Neural cell (in vitro differentiated cells): Measurements from ENCODE around the gene IRAK2. TPM values are rescaled to one million over a fixed set of nuclear protein-coding genes. Genes with fewer than 3 reads are reported as not detected.

Experiments
- H2AFZ ChIP-seq: fragments of 200-600, 300-800 bp; sonication (generic), shearing (Covaris generic); 2 replicates; pipeline ENCODE4 v1.6.0; 2014; ENCODE audit warnings: low read depth, mild to moderate bottlenecking, antibody characterized with exemption, low read length, moderate library complexity
- H3F3A ChIP-seq: fragments of 200-600 bp; shearing (Covaris generic); 2 replicates; pipeline ENCODE4 v1.6.1; 2016; ENCODE audit warnings: mild to moderate bottlenecking, moderate library complexity, mixed read lengths, antibody characterized with exemption, low read length; ENCODE audit not compliant: insufficient read depth, poor library complexity, severe bottlenecking
- H3K27ac ChIP-seq: fragments of 200-600, 300-800 bp; sonication (generic), shearing (Covaris generic); 2 replicates; pipeline ENCODE4 v1.5.1; 2014; ENCODE audit warnings: mild to moderate bottlenecking, low read length, moderate library complexity
- H3K27me3 ChIP-seq: fragments of 300-800, 200-600 bp; sonication (generic), shearing (Covaris generic); 2 replicates; pipeline ENCODE4 v1.6.0; 2014; ENCODE audit warnings: mild to moderate bottlenecking, low read depth, low read length, moderate library complexity; ENCODE audit not compliant: insufficient read depth
- H3K36me3 ChIP-seq: fragments of 300-800, 200-600 bp; sonication (generic), shearing (Covaris generic); 2 replicates; pipeline ENCODE4 v1.5.1; 2014; ENCODE audit warnings: mild to moderate bottlenecking, antibody characterized with exemption, low read length, moderate library complexity; ENCODE audit not compliant: insufficient read depth
- H3K4me2 ChIP-seq: fragments of 300-800, 200-600 bp; sonication (generic), shearing (Covaris generic); 2 replicates; pipeline ENCODE4 v1.6.0; 2014; ENCODE audit warnings: mild to moderate bottlenecking, low read length
- H3K4me3 ChIP-seq: fragments of 300-800, 200-600 bp; sonication (generic), shearing (Covaris generic); 2 replicates; pipeline ENCODE4 v1.5.1; 2014; ENCODE audit warnings: mild to moderate bottlenecking, low read length, moderate library complexity
- H3K79me2 ChIP-seq: fragments of 200-600 bp; shearing (Covaris generic); replicated peaks from 2 replicates; pipeline ENCODE4 v1.6.0; 2014; ENCODE audit warnings: mild to moderate bottlenecking, low read length, moderate library complexity; ENCODE audit not compliant: insufficient read depth
- H3K9ac ChIP-seq: fragments of 300-800, 200-600 bp; sonication (generic), shearing (Covaris generic); 2 replicates; pipeline ENCODE4 v1.6.1; 2016; ENCODE audit warnings: mild to moderate bottlenecking, low read length, mixed read lengths
- H3K9me2 ChIP-seq: fragments of 200-600 bp; shearing (Covaris generic); 2 replicates; pipeline ENCODE4 v1.6.1; 2016; ENCODE audit warnings: mild to moderate bottlenecking, low read length, mixed read lengths; ENCODE audit not compliant: insufficient read depth
- H3K9me3 ChIP-seq: fragments of 200-600, 300-800 bp; sonication (generic), shearing (Covaris generic); 2 replicates; pipeline ENCODE4 v1.6.1; 2016; ENCODE audit warnings: mild to moderate bottlenecking, mixed run types, low read length, moderate library complexity, mixed read lengths
- H4K20me1 ChIP-seq: fragments of 200-600 bp; shearing (Covaris generic); 2 replicates; pipeline ENCODE4 v1.6.1; 2016; ENCODE audit warnings: mild to moderate bottlenecking, mixed run types; ENCODE audit not compliant: insufficient read depth
- CTCF ChIP-seq: fragments of 450-650 bp; IDR thresholded peaks from 2 replicates; pipeline ENCODE4 v1.5.1; 2014; ENCODE audit warnings: antibody characterized with exemption, mild to moderate bottlenecking, moderate library complexity; ENCODE audit not compliant: poor library complexity, severe bottlenecking
- EP300 ChIP-seq: fragments of 450-650 bp; conservative IDR thresholded peaks from 2 replicates; pipeline ENCODE4 v1.6.1; 2014; ENCODE audit warnings: antibody characterized with exemption, mild to moderate bottlenecking, moderate library complexity; ENCODE audit not compliant: poor library complexity, severe bottlenecking
- EZH2 ChIP-seq: fragments of 200-600, 300-800 bp; shearing (Covaris generic), sonication (generic); IDR thresholded peaks from 2 replicates; pipeline ENCODE4 v1.6.1; 2014; ENCODE audit warnings: antibody characterized with exemption, low read length, borderline replicate concordance, mild to moderate bottlenecking; ENCODE audit not compliant: insufficient read depth, poor library complexity, severe bottlenecking
- MXI1 ChIP-seq: fragments of 450-650 bp; conservative IDR thresholded peaks from 2 replicates; pipeline ENCODE4 v1.6.1; 2014; ENCODE audit warnings: antibody characterized with exemption, mild to moderate bottlenecking; ENCODE audit not compliant: poor library complexity, severe bottlenecking
- POLR2AphosphoS5 ChIP-seq: IDR thresholded peaks from 2 replicates; pipeline ENCODE4 v1.6.1; 2012
- RAD21 ChIP-seq: fragments of 450-650 bp; conservative IDR thresholded peaks from 2 replicates; pipeline ENCODE4 v1.6.1; 2014; ENCODE audit warnings: antibody characterized with exemption, mild to moderate bottlenecking, moderate library complexity
- REST ChIP-seq: IDR thresholded peaks from 2 replicates; pipeline ENCODE4 v1.6.1; 2012; ENCODE audit warnings: borderline replicate concordance
- SMC3 ChIP-seq: fragments of 450-650 bp; conservative IDR thresholded peaks from 2 replicates; pipeline ENCODE4 v1.6.1; 2014; ENCODE audit warnings: antibody characterized with exemption, mild to moderate bottlenecking, moderate library complexity; ENCODE audit not compliant: poor library complexity
- TAF1 ChIP-seq: IDR thresholded peaks from 2 replicates; pipeline ENCODE4 v1.6.1; 2012; ENCODE audit warnings: low read depth
- polyA plus RNA-seq: library from polyadenylated mRNA; depleted of rRNA; stranded (reverse); fragments of >200 nt; gene quantifications from 2 replicates; pipeline ENCODE4 v1.2.3, GENCODE V29; 2014

The IRAK2 gene
- polyA plus RNA-seq, 1 donor from 2014 or later: 0.84 TPM

GRCh38 chr3:10205451-10206165 lies 40.9 kb downstream of the IRAK2 start:
- Histone ChIP-seq H3K9ac (no peak overlapping the region), H4K20me1 (no peaks in the 10 kb centered on the region), H3K9me2 (no peaks in the 10 kb centered on the region), H3K27me3 (no peaks in the 10 kb centered on the region), H3F3A (no peaks in the 10 kb centered on the region), H3K4me2 (no peak overlapping the region), H3K36me3 (no peaks in the 10 kb centered on the region), H3K27ac (no peak overlapping the region), H3K79me2 (no peaks in the 10 kb centered on the region), H3K4me3 (no peak overlapping the region), H2AFZ (no peak overlapping the region), H3K9me3 (no peaks in the 10 kb centered on the region)
- TF ChIP-seq TAF1: no peak
- TF ChIP-seq EZH2: no peak
- no peak for TF ChIP-seq MXI1
- TF ChIP-seq REST: no peak
- TF ChIP-seq EP300: no peak
- TF ChIP-seq RAD21: no peak
- TF ChIP-seq CTCF: no peak
- no peak for TF ChIP-seq SMC3

- TF ChIP-seq EP300: no peak
- no peak for TF ChIP-seq EZH2
- no peak for TF ChIP-seq RAD21
- no peak for TF ChIP-seq TAF1
- no peak for TF ChIP-seq CTCF
- no peak for TF ChIP-seq REST
- no peak for TF ChIP-seq SMC3
- TF ChIP-seq MXI1: no peak
- no peak for TF ChIP-seq POLR2AphosphoS5
- Histone ChIP-seq H3K9me3 (no peaks in the 10 kb centered on the region), H3F3A (no peaks in the 10 kb centered on the region)
These were observed 41.4 kb downstream of the IRAK2 start for GRCh38 chr3:10206166-10206511.

More at GRCh38 chr3:10206166-10206511, 41.4 kb downstream of the IRAK2 start:
- H3K79me2 ChIP-seq: no peaks in the 10 kb centered on the region
- H3K4me2 ChIP-seq: no peak overlapping the region
- no peaks in the 10 kb centered on the region for H4K20me1 ChIP-seq
- H3K27ac ChIP-seq: no peak overlapping the region
- no peak overlapping the region for H3K4me3 ChIP-seq
- no peak overlapping the region for H3K9ac ChIP-seq
- no peaks in the 10 kb centered on the region for H3K27me3 ChIP-seq
- H3K36me3 ChIP-seq: no peaks in the 10 kb centered on the region
- no peaks in the 10 kb centered on the region for H3K9me2 ChIP-seq
- no peak overlapping the region for H2AFZ ChIP-seq
